Measurements from ENCODE around the gene SSC4D. TPM values are rescaled to one million over a fixed set of nuclear protein-coding genes. Genes with fewer than 3 reads are reported as not detected.

Gene SSC4D
- total and polyA plus RNA-seq, 2 donors (not counting 1 experiment from before 2014, with no cell fraction given), result 0.33 to 0.42 TPM

- Histone ChIP-seq H4K20me1 (ENCODE audit: control insufficient read depth, extremely low read depth, insufficient read depth, low read length) (no peaks in the 10 kb centered on the region), H3K4me3 (replicated peaks in 1 of 4; ENCODE audit: control extremely low read depth in 1 of 4, insufficient read depth in 1 of 4, low read depth in 3 of 4, low read length in 4 of 4) (no peak overlapping the region), H3K36me3 (ENCODE audit: control insufficient read depth, insufficient read depth, low read length) (no peaks in the 10 kb centered on the region), H3K27ac (ENCODE audit: insufficient read depth, low read length) (no peak overlapping the region), H3K4me2 (ENCODE audit: extremely low read depth, insufficient read depth, low read length) (no peak overlapping the region), H3K9me3 (ENCODE audit: control insufficient read depth, insufficient read depth, low read depth, low read length) (no peaks in the 10 kb centered on the region), H3K4me1 (ENCODE audit: control insufficient read depth, extremely low read depth, insufficient read depth, low read length) (no peaks in the 10 kb centered on the region), H3K79me2 (ENCODE audit: control insufficient read depth, insufficient read depth, low read length) (no peaks in the 10 kb centered on the region), H3K27me3 (ENCODE audit: control insufficient read depth, insufficient read depth, low read length) (no peaks in the 10 kb centered on the region), H3K9ac (ENCODE audit: insufficient read depth, low read length) (no peak overlapping the region), H2AFZ (ENCODE audit: low read length) (no peak overlapping the region)
- no peak for TF ChIP-seq EZH2 (IDR thresholded peaks at IDR 0.05; ENCODE audit: low read length, missing control alignments)
- TF ChIP-seq, protein P1, sequence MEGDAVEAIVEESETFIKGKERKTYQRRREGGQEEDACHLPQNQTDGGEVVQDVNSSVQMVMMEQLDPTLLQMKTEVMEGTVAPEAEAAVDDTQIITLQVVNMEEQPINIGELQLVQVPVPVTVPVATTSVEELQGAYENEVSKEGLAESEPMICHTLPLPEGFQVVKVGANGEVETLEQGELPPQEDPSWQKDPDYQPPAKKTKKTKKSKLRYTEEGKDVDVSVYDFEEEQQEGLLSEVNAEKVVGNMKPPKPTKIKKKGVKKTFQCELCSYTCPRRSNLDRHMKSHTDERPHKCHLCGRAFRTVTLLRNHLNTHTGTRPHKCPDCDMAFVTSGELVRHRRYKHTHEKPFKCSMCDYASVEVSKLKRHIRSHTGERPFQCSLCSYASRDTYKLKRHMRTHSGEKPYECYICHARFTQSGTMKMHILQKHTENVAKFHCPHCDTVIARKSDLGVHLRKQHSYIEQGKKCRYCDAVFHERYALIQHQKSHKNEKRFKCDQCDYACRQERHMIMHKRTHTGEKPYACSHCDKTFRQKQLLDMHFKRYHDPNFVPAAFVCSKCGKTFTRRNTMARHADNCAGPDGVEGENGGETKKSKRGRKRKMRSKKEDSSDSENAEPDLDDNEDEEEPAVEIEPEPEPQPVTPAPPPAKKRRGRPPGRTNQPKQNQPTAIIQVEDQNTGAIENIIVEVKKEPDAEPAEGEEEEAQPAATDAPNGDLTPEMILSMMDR (conservative IDR thresholded peaks at IDR 0.05 in 1 of 2, IDR thresholded peaks at IDR 0.05 in 1 of 2; ENCODE audit: low read depth in 1 of 2, low read length in 2 of 2), result no peak
- DNase-seq (ENCODE audit: low read depth in 2 of 2), result no peak
Observed at GRCh38 chr7:76430836-76431235, 21.3 kb upstream of the SSC4D start.

DNA sequence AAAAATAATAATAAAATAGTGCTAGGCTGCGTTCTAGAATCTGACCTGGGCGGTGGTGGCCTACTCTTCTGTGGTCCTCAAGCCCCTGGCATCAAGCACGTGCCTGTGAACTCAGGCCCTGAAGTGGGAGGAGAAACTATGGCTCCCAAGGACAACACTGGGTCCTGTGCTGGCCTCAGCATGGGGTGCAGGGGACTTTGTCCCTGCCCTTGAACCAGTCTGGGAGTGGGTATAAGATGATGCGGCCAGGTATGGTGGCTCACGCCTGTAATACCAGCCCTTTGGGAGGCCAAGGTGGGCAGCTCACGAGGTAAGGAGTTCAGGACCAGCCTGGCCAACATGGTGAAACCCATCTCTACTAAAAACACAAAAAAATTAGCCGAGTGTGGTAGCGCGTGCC lies 20.7 kb upstream of the SSC4D start:
- H2AFZ ChIP-seq (ENCODE audit: low read length), result no peak overlapping the region
- H3K27ac ChIP-seq (ENCODE audit: insufficient read depth, low read length), result no peak overlapping the region
- H3K9me3 ChIP-seq (ENCODE audit: control insufficient read depth, insufficient read depth, low read depth, low read length), result no peaks in the 10 kb centered on the region
- no peak overlapping the region for H3K4me3 ChIP-seq (replicated peaks in 1 of 4; ENCODE audit: control extremely low read depth in 1 of 4, insufficient read depth in 1 of 4, low read depth in 3 of 4, low read length in 4 of 4)
- H3K36me3 ChIP-seq (ENCODE audit: control insufficient read depth, insufficient read depth, low read length), result no peaks in the 10 kb centered on the region
- DNase-seq (ENCODE audit: low read depth in 2 of 2), result no peak
- no peaks in the 10 kb centered on the region for H3K79me2 ChIP-seq (ENCODE audit: control insufficient read depth, insufficient read depth, low read length)
- no peak overlapping the region for H3K9ac ChIP-seq (ENCODE audit: insufficient read depth, low read length)
- H3K4me1 ChIP-seq (ENCODE audit: control insufficient read depth, extremely low read depth, insufficient read depth, low read length), result no peaks in the 10 kb centered on the region
- H4K20me1 ChIP-seq (ENCODE audit: control insufficient read depth, extremely low read depth, insufficient read depth, low read length), result no peaks in the 10 kb centered on the region
- H3K27me3 ChIP-seq (ENCODE audit: control insufficient read depth, insufficient read depth, low read length), result no peaks in the 10 kb centered on the region
- no peak overlapping the region for H3K4me2 ChIP-seq (ENCODE audit: extremely low read depth, insufficient read depth, low read length)
- no peak for TF ChIP-seq EZH2 (IDR thresholded peaks at IDR 0.05; ENCODE audit: low read length, missing control alignments)
- TF ChIP-seq, protein P1 (conservative IDR thresholded peaks at IDR 0.05 in 1 of 2, IDR thresholded peaks at IDR 0.05 in 1 of 2; ENCODE audit: low read depth in 1 of 2, low read length in 2 of 2), result no peak

GRCh38 chr7:76428868-76429805 lies 19.6 kb upstream of the SSC4D start:
- no peaks in the 10 kb centered on the region for H3K79me2 ChIP-seq (ENCODE audit: control insufficient read depth, insufficient read depth, low read length)
- TF ChIP-seq, protein P1 (conservative IDR thresholded peaks at IDR 0.05 in 1 of 2, IDR thresholded peaks at IDR 0.05 in 1 of 2; ENCODE audit: low read depth in 1 of 2, low read length in 2 of 2), result no peak
- TF ChIP-seq EZH2 (IDR thresholded peaks at IDR 0.05; ENCODE audit: low read length, missing control alignments), result no peak
- no peaks in the 10 kb centered on the region for H3K4me1 ChIP-seq (ENCODE audit: control insufficient read depth, extremely low read depth, insufficient read depth, low read length)
- no peak overlapping the region for H3K9ac ChIP-seq (ENCODE audit: insufficient read depth, low read length)
- H3K27me3 ChIP-seq (ENCODE audit: control insufficient read depth, insufficient read depth, low read length), result no peaks in the 10 kb centered on the region
- H4K20me1 ChIP-seq (ENCODE audit: control insufficient read depth, extremely low read depth, insufficient read depth, low read length), result no peaks in the 10 kb centered on the region
- H3K36me3 ChIP-seq (ENCODE audit: control insufficient read depth, insufficient read depth, low read length), result no peaks in the 10 kb centered on the region
- H3K27ac ChIP-seq (ENCODE audit: insufficient read depth, low read length), result no peak overlapping the region
- H3K4me3 ChIP-seq (replicated peaks in 1 of 4; ENCODE audit: control extremely low read depth in 1 of 4, insufficient read depth in 1 of 4, low read depth in 3 of 4, low read length in 4 of 4), result no peak overlapping the region
- peak in 1 of 2 donors; percentile 56 for DNase-seq (ENCODE audit: low read depth in 2 of 2)
- H3K4me2 ChIP-seq (ENCODE audit: extremely low read depth, insufficient read depth, low read length), result no peak overlapping the region
- no peaks in the 10 kb centered on the region for H3K9me3 ChIP-seq (ENCODE audit: control insufficient read depth, insufficient read depth, low read depth, low read length)
- no peak overlapping the region for H2AFZ ChIP-seq (ENCODE audit: low read length)
